Stimulated activated CD8-positive, alpha-beta memory T cell treated with anti-CD3 and anti-CD28 coated beads, Interleukin-12 subunit alpha, Interleukin-12 subunit beta, amount 100 ng/mL, for 1 hour (primary cell): Measurements from ENCODE around the gene COL4A1.

ENCODE experiments used
- DNase-seq: peaks from one replicate; pipeline ENCODE4 v3.0.0-alpha.2; 2020; ENCODE audit warnings: low read depth

The COL4A1 gene

DNA sequence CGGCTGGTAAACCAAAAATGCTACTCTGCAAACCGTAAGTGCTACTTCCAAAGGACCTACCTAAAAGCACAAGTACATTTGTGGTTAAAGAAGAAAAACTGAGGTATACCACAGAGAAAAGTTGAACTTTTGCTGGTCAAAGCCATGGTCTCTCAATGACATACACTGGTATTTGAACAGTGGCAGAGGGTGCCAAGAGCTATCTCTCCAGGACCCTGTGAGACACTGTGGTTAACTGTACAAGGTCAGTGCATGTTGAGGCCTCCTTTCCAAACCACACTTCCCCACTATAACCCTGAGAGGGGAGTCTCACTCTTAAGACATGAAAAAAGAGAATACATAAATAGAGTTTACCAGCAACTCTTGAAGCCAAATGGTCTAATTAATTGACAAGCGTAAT lies 49.5 kb downstream of the COL4A1 start:
- no peak for DNase-seq

DNA sequence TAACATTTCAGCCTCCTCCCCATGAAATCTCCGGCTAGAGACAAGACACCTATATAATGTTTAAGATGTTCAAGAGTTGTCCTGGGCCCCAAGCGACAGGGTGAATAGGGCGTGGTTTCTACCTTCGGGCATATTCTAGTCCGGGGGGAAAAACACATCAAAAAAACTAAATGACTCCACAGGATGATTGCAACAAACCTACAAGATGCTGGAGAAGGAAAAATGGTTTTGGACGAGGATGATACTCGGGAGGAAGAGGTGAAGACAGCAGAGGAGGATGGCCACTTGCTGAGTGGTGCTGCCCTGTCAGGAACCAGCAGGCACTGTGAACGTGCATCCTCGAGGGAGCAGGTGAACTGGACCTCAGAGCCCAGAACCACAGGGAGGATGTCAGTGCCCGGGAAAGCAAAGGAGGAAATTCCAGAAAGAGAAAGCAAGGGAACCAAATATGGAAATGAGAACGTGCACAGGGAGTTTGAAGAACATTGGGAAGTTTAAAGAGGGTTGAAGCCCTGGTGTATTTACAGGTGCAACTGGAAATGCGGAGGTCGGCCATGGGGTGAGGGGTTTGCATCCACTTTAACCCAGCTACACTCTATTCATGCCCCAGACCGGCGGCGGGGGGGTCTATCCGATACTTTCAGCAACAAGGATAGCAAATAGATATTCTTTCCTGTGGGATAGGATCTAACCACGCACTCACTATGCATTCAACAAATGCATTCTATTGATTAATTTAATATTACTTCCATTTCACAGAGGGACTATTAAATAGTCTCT lies 50.6 kb downstream of the COL4A1 start:
- DNase-seq, result no peak

DNA sequence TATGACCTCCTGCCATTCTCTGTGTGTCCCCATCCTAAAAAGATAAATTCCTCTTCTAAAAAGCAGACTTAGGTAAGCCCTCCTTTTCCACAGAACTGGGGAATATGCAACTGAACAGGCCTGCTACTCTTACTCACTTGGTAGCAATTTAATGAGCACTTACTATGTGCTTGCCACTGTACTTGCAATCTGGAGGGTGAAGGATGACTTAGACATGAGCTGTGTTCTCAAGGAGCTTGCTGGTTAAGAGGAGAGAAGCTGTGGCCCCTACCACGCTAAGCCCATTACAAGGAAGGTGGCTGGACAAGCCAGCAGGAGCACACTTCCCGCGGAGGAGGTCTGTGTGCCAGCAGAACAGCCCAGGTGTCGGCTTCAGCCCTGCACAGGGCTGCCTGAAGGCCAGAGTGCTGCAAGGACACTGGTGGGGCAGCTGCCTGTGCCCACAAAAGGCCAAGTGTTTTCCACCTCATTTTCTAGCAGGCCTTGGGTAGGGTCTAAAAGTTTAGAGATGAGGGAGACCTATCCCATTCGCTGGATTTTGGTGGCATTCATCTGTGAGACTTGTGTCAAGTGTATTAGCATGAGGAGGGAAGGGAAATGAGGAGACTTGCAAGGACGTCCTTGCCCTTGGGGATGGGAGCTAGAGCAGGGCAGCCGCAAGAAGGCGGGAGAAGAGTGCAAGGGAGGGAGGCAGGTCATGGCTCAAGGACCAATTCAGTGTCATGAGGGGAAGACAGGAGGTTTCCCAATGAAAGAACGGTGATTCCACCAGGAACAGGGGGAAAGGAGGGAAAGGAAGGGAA lies 52.0 kb downstream of the COL4A1 start:
- DNase-seq, result no peak

DNA sequence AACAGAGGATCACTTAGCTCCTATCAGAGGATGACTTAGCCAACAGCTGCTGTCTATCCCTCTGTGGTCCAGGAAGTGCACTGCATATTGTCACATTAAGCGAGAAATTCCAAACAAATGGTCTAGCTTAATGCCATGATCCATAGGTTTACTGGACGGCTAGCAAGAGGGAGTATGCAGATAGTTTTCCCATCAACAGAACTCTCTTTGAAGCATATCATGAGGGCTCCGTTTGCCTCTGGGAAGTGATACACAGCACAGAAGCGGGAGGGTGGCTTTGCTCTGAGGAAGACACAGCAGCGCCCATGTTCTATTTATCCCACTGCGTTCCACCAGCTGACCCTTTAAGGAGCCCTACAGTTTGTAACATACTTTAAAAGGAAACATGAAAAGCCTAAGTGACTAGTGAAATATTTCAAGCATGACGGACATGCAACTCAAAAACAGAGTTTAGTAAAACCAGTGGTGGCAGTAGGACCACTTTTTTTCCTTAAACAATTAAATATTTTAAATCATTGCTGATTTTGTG lies 52.7 kb downstream of the COL4A1 start:
- no peak for DNase-seq

DNA sequence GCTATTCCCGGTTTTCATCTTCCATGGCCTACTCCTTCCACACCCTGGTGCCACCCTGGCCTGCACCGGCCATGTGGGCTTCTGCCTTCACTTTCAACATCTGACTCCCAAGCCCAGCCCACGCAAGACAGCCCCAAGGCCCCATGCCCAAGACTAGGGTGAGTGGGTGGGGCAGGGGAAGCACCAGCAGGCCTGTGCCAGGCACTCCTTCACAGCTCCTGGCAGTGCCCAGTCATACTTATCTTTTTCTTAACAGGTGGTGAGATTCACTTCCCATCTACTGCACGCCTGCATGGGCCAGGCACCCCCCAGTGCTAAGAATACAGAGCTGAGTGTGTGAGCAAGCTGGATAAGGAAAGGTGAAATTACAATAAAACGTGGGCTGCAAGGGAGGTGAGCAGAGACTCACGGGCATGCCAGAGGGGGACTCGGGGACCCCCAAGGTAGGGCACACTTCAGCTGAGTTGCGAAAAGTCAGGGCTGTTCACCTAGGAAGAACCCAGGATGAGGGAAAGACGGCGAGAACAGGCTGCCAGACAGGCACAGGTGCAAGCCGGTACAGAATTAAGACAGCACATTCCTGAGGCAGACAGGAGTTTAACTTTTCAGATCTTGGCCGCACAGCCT lies 55.7 kb downstream of the COL4A1 start:
- DNase-seq, result no peak

DNA sequence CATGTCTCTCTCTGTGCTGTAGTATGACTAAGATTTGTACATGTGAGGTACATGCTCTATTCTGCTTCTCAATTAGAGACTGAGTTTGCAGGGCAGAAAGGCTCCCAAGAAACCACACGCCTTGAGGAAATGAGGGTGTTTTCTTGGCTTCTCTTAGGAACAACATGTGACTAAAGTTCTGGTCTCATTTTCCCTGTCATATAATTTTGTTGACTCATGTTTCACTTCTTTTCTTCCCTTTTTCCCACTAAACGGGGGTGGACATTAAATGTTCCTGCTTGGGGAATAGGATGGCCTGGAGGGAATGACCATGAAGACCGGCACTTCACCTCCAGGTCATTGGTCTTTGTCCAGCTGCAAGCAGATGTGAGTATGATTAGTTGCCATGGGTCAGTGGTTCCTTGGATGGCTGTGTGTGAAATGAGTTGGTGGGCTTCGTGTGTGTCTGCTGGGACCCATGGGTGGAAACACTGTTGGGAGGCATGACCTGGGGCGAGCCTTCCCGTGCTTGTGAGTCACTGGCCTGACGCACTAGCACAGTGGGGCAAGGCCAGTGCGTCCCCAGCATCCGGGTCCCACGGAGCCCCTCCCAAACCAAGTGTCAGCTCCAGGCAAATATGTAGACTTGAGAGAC lies 56.6 kb downstream of the COL4A1 start:
- DNase-seq, result no peak

DNA sequence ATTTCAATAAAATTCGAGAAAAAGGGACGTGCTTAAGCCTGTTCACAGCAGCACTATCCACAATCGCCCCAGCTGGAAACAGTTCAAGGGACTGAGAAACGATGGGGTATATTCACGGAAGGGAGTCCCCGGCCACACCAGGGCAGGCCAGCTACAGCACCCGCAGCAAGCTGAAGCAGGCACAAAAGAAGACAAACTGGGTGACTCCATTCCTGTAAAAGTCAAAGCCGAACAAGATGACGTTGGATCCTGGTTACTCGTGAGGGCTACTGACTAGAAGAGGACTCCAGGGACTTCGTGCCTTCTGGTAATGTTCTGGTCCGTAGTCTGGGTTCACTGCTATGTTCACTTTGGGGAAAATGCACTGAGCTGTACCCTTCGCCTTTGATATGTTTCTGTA lies 57.6 kb downstream of the COL4A1 start:
- DNase-seq, result no peak

DNA sequence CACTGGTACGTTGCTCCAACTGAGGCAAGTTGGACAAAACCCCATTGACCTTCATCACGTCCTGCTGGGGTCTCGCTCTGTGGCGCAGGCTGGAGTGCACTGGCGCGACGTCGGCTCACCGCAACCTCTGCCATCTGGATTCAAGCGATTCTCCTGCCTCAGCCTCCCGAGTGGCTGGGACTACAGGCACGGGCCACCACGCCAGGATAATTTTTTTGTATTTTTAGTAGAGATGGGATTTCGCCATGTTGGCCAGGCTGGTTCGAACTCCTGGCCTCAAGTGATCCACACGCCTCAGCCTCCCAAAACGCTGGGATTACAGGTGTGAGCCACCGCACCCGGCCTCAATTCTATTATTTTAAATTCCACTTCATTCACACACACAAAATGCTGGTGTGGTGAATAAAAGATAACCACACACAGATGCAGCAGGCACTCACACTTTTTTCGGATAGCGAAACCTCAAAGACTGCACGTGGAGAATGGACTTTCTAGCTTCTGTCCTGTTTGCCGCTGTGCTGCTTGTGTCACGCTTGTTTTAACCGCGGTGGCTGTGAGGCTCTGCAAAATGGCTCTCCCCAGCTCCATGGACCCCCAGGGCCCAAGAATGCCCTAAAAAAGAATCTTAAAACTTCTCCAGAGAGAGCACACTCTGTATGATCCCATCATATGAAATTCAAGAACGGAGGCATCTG lies 58.4 kb downstream of the COL4A1 start:
- DNase-seq, result no peak

DNA sequence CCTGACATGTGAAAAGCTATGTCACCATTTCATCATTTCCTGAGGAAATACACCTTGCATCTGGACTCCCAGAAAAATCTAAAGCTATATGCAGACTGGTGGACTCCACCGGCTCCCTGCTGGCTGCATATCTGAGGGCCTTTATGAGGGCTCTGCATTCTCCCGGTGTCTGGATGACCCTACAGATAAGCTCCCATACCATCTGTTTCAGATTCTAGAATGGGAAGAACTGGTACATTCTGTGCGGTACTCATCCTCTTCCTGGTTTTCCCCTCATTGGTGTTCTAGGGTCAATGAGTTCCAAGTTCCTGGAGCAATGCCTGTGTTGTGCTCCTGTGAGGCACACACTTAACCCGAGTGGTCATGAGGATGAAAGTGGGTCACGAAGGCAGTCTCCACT lies 60.4 kb downstream of the COL4A1 start:
- no peak for DNase-seq

DNA sequence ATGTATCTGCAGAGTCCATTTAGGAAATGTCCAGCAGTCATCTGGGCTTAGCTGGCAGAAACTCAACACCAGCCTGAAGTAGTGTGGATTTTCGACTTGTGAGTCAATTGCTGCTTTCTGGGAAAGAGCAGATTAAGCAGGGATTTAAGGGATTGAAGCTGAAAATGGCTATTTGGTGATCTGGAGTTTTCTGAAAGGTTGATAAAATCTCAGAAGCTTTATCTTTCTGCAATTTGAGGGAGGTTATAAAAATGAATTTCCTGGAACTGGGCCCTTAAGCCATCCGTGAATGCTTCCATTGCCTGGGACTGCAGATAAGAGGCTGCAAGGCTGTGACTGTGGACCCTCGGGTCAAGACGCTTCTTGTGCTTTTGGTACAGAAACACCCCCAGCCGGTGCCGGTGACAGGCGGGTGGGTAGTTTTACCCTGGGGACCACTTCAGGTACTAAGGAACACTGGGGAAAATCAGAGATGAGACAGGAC lies 61.5 kb downstream of the COL4A1 start:
- no peak for DNase-seq

DNA sequence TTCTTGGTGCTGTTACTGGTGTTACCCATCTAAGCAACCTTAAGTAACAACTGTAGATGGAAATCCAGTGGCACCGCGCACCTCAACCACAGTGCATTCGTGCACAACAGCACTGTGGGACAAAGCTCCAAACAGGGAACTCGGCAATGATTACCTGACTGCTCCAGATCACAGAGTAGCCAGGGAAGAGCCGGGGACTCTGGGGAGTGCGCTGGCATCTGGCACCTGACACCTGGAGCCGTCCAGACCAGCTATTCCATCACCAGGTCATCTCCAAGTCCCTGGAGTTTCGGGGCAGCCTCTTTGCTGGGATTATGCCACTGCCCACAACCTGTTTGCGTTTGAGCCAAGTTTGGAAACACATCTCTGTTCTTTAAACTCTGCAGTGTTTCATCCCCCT lies 62.0 kb downstream of the COL4A1 start:
- DNase-seq, result no peak

DNA sequence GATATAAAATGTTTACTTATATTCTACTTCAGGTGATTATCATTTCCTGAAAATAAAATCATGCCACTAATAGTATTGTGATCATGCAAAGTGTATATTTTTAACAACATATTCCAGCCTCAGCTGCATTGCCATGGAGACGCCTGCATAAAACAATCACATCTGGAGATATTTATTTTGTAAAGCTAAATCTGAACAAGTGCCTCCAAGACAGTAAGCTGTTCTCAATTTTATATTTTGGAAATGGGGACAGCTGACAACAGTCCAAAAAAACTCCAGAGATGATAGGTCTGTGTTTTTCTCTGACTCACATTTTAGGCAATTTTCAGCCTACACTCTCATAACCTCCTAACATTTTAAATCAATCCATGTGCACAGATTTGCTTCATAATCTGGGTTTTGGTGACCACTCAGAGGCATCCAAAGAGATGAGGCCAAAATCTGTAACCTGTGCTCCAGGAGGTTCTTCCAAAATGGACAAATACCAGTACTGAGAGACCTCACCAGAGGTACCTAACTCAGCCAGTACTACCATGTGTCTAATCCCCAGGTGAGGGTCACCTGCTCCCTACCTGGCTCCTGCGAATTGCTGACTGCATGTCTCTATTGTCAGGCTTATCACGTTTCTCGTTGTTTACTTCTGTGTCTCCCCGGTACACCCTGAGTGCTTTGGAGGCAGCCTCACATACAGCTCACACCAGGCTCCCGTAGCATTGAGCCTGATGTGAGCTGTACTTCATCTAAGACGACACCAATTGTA lies 62.7 kb downstream of the COL4A1 start:
- no peak for DNase-seq

DNA sequence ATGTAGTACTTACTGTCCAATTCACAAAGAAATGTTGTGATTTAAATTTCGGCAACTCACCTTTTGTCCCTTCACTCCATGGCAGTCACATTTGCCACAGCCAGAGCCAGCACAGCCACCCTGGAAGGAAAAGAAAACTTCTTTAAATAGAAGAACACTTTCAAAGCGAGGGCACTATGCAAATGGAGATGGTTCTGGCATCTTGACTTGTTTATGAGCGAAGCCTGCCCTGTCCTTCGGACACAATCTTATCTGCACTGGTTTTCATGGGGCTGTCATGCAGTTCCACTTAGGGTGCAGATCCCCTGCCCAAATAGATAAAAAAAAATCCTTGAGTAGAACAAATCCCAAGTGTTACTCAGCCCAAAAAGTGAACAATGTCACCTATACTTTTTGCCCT lies 64.3 kb downstream of the COL4A1 start:
- no peak for DNase-seq

DNA sequence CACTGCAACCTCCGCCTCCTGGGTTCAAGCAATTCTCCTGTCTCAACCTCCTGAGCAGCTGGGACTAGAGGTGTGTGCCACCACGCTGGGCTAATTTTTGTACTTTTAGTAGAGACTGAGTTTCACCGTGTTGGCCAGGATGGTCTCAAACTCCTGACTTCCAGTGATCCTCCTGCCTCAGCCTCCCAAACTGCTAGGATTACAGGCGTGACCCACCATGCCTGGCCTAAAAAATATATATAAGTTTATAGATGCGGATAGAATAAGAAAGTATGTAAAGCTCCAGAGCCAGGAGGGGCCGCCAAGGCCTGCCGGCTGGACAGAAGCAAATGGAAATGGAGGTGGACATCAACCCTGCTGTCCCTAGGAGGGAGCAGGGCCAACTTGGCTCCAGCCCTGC lies 66.0 kb downstream of the COL4A1 start:
- DNase-seq, result no peak

DNA sequence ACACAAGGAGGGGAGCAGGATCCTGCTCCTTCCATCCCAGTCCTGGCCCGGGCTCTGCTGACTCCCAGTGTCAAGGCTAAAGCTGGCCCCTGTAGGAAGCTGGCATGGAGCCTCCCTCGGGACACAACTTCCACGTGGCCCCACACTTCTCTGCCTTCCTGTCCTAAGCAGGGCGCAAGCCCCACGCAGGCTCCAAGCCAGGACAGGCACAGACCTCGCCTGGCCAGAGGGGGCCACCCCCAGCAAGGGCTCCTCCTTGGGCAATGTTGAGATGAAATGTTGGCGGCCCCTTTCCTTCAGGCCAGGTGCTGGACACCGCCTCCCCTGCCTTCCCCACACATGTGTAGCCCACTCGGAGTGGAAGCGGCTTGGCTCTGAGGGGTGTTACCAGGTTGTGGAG lies 66.6 kb downstream of the COL4A1 start:
- no peak for DNase-seq

DNA sequence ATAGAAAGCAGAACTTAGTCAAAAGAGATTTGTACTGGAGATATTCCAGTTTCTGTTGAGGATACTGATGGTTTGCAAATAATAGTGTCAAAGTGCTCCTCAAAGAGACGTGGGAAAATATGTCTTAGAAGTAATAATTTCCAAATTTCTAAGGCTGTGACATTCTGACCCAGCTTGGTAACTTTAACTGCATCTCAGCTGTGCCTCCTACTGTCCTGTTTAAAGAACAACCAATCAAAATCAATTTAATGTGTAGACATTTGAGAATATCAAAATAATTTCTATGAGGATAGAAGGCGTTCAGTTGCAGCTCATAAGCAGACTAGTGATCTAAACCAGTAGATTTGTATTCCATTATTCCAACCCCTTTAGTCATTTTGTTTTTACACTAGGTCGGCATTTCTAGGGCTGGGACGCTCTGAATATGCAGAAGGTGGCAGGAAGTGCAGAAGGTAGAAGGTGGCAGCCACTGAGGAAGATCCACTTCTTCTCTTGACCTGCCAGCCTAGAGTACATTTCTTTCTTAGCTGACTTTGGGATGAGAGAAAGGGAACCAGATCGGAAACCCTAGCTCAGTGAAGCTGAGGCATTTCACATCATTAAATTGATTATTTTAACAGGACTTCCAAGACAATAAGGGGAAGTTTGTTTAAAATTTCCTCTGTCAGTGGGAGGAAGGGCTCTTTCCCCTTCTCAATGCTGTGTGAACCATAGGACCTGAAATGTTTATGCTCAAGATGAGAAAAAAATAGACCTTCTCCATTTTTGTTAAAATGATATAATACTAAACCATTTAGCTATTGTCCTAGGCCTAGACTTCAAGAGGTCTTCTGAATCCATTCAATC lies 67.5 kb downstream of the COL4A1 start:
- DNase-seq, result no peak

DNA sequence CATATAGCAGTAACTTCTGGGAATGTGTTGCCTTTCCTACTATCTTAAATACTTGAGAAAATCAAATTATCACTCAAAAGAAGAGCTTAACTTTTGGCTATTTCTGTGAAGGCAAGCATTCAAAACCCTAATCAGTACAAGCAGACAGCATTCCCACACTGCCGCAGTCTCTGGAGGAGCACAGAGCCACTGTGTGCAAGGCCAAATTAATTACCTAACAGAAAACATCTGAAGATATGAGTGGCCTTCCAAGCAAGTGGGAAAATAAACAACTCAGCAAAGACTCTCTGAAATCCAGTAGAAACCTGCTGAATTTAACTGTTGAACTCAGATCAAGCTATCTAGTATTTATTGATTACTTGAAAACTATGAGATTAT lies 68.2 kb downstream of the COL4A1 start:
- no peak for DNase-seq

DNA sequence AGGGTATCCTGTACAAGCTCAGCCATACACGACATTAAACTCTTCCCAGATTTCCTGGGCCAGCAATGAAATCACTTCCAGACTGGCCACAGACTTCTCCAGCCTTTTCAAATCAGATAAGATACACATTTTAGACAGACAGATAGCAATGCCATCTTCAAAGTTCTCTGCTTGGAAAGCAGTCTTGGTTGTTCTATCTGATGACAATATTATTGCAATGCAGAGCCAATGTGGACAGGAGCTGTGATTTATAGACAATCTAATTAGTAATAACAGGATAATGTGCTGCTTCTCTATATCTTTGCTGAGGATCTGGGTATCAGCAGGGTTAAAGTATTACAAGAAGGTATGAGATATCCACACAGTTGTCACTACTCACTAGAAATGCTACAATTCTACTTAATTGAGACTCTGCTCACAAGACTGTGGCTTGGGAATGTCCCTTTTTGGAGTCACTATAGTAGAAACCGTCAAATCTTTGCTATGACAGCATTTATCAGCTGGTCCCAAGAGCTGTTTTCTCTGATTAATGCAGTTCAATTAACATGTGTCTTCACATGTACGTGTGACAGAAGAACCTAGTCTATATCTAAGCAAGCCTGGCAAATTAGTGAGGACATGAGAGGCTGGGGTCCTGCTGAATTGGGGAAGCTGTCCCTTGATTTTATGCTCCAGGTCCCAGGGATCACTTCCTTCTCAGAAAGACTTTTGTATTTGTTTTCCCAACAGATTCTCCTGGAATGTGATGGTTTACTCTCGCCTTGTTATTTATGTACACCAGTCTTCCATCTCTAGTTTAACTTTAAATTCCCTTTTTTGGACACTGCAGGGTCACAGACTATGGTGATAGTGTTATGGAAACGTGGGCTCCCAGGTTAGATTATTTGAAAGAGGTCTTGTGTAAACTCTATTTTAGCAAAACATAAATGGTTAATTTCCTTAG lies 68.8 kb downstream of the COL4A1 start:
- no peak for DNase-seq

DNA sequence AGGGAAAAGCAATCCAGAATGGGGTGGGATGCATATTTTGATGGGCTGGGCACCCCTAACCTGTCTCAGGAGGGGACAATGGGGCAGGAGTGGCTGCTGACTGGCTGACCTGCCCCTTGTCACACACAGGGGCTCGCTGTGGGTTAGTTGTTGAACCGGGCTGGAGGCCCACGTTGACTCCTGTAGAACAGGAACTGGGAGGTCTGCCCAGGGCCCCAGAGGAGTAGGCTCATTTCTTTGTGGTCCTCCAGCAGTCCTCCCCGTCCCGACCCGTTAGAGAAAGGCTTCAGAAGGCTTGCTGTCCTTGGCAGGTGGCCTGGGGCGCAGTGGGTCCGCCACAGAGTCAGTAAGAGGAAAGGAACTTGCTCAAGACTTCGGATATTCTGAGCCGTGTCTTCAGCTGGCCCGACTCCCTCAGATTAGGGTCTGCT lies 70.1 kb downstream of the COL4A1 start:
- no peak for DNase-seq
